Pons (tissue), 1 donor: ENCODE measurements around the gene KIF4B.
A peak's percentile ranks its signal among the peaks of the same experiment; 100 is the strongest.
"Not testable (repeated sequence)": the region's sequence is repeated elsewhere in the genome, so short reads cannot be mapped to it uniquely, and the experiment has no call there.

ENCODE experiments used
- DNase-seq: peaks from one replicate; pipeline ENCODE4 v3.0.0-alpha.2; 2016; ENCODE audit warnings: low spot score

Gene KIF4B

DNA sequence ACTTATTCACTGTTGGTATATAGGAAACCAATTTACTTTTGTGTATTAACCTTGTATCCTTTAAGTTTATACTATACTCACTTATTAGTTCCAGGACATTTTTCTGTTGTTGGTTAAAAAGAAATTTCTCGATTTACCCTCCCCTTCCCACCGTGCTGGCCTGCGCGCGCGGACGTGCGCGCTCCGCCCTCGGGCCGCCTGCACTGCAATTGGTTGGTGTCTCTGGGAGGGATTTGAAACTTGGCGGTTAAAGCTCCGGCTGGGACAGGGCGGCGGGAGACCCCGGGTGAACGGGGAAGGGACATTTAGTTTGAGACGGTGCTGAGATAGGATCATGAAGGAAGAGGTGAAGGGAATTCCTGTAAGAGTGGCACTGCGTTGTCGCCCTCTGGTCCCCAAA, at the start of gene KIF4B:
TSS of gene KIF4B (plus strand) at position 230 of the 400 bp plus-strand sequence. CDS start at position 335, 105 bp downstream.
- no peak for DNase-seq

DNA sequence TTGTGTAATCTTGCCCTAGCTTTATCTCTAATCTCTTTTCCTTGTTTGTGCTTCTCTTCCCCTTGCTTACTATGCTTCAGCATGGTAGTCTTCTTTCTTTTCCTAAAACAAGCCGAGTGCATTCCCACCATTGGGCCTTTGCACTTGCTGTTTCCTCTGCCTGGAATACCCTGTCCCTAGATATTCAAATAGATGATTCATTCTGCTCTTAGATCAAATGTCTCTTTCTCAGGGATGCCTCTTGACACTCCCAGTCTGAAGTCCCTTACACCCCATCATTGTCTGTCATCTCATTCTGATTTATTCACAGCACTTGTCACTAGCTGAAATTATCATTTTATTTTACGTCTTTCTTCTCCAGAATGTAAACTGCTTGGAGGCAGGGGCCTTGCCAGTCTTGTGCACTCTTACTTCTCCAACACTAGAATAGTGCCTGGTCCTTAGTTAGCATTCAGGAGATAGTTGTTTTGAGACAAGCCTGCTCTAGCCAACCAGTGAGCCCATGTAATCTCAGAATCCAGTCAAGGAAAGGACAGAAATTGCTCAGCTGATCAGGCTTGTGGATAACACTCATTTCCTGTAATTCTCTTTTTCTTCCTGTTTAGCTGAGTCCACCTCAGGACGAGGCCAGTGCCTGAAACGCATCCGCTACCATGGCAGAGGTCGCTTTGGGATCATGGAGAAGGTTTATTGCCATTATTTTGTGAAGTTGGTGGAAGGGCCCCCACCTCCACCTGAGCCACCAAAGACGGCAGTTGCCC, 47.3 kb upstream of the KIF4B start:
- no peak for DNase-seq

- DNase-seq: no peak
Observed at GRCh38 chr5:154966874-154967273, 46.7 kb upstream of the KIF4B start.

DNA sequence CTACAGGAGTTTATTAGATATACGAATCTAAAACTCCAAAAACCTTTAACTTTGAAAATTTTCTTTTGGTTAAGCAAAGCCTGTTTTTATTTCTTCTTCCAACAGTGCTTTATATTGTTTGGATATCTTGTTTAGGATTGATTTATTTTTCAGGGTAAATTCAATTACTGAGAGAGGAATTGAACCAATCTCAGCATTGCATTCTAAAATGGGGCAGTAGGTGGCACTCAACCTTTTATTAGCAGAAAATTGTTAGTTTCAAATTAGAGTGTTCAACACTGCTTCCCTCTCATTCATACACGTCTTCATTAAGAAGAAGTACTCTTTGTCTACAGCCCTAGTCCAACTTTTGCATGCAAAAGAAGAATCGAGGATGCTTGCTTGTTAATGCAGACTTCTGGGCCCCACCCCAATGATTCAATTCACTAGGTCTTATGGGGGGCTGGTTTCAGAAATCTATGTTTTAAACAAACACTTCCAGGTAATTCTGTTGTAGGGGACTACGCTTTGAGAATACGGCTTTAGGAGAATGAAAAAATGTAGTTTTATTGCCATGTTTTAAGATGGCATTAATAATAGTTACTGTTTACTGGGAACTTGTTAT, 46.0 kb upstream of the KIF4B start:
- peak; percentile 48 for DNase-seq

DNA sequence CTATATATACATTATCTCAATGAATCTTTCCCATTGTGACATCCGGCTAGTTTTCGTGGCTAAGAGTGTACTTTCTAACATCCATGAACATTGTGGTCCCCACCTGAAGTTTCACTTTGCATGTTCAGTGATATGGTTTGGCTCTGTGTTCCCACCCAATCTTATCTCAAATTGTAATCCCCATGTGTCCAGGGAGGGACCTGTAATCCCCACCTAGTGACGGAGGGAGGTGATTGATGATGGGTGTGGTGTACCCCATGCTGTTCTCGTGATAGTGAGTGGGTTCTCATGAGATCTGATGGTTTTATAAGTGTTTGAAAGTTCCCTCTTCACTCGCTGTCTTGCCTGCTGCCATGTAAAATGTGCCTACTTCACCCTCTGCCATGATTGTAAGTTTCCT, 44.6 kb upstream of the KIF4B start:
- DNase-seq: no peak

- DNase-seq: no peak
Observed at GRCh38 chr5:154970759-154971158, 42.8 kb upstream of the KIF4B start.

GRCh38 chr5:154971501-154971900, 42.1 kb upstream of the KIF4B start:
- no peak for DNase-seq

GRCh38 chr5:154972476-154973080, 41.0 kb upstream of the KIF4B start:
- DNase-seq: peak; percentile 76

DNA sequence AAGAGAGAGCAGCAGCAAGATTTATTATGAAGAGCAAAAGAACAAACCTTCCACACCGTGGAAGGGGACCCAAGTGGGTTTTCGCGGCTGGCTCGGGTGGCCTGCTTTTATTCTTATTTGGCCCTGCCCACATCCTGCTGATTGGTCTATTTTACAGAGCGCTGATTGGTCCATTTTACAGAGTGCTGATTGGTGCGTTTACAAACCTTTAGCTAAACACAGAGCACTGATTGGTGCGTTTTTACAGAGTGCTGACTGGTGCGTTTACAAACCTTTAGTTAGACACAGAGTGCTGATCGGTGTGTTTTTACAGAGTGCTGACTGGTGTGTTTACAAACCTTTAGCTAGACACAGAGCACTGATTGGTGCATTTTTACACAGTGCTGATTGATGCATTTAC, 37.5 kb upstream of the KIF4B start:
- DNase-seq: not testable (repeated sequence)

DNA sequence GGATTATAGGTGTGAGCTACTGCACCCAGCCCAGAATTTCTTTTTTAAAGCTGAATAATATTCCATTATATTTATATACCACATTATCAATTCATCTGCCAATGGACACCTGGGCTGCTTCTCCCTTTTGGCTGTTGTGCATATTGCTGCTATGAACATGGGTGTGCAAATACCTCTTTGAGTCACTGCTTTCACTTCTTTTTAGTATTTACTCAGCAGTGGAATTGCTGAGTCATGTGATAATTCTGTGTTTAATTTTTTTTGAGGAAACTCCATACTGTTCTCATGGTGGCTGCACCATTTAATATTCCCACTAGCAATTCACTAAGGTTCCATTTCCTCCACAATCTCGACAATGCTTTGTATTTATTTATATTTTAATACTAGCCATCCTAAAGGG, 36.1 kb upstream of the KIF4B start:
- no peak for DNase-seq

DNA sequence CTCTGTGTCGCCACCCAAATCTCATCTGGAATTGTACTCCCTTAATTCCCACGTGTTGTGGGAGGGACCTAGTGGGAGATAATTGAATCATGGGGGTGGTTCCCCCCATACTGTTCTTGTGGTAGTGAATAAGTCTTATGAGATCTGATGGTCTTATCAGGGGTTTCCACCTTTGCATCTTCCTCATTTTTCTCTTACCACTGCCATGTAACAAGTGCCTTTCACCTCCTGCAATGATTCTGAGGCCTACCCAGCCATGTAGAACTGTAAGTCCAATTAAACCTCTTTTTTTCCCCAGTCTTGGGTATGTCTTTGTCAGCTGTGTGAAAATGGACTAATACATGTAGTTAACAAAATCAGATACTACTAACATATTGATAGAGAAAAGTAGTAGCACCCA, 35.3 kb upstream of the KIF4B start:
- not testable (repeated sequence) for DNase-seq

- no peak for DNase-seq
Observed at GRCh38 chr5:154984946-154985516, 28.5 kb upstream of the KIF4B start.

GRCh38 chr5:154986151-154986550, 27.4 kb upstream of the KIF4B start:
- DNase-seq: no peak

DNA sequence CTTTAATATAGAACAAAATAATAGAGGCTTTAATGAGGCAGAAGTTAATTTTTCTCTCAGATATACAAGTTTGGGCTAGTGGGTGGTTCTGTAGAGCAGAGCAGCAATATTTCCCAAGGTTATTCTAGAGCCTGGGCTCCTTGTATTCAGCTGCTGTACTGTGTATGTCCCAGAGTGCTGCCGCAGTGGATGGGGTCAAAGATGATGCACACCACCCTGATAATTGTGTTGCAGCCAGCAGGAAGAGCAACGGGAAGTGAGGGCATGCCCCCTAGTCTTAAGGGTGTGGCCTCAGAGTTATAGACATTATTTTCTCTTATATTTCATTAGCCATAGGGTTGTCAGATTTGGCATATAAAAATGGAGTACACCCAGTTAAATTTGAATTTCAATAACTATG, 23.9 kb upstream of the KIF4B start:
- no peak for DNase-seq

DNA sequence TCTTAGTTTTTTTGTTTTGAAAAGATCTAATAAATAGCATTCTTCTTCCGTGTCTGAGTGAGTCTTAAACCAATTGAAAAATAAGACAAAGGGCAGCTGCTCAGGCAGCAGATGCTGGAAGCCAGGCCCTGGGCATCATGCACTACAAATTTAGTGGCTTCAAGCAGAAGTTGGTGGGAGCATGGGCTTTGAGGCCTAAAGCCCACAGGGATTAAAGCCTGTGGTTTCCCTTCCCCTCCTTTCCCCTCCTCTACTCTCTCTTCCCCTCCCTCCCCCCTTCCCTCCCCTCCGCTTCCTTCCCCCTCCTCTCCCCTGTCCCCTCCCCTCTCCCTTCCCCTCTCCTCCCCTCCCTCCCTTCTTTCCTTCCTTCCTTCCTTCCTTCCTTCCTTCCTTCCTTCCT, 20.1 kb upstream of the KIF4B start:
- DNase-seq: no peak

DNA sequence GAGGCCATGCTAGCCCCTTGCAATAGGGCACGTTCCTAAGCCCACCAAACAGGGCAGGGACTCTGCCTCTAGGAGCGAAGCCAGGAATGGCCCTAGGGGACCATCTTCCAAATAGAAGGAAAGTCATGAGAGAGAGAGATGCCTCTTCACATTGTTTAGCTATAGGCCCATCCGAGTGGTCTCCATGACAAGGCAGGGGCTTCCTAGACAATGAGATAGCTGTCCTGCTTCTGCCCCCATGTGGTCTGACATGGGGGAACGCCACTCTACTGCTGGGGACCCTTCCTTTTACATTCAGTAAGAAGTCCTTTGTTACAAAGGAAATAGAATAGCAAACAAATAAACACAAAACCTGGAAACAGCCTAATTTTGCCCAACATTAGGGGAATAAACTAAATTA, 17.9 kb upstream of the KIF4B start:
- no peak for DNase-seq

DNA sequence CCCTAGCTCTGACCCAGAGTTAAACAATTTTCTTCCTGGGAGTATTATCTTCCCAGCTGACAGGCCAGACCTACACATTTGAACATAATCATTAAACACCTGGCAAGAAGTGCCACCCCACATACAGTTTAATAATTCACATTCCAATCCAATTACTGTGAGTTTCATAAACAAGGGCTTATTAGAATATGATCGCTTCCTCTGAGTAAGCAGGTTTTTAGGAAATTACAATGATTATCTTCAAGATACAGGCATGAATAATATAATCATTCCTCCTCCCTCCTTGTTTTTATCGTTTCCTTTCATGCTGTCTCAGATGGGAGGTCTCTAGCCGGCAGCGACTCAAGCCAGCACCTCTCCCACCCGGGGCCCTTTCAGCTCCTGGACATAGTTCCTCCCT, 15.8 kb upstream of the KIF4B start:
- DNase-seq: no peak

DNA sequence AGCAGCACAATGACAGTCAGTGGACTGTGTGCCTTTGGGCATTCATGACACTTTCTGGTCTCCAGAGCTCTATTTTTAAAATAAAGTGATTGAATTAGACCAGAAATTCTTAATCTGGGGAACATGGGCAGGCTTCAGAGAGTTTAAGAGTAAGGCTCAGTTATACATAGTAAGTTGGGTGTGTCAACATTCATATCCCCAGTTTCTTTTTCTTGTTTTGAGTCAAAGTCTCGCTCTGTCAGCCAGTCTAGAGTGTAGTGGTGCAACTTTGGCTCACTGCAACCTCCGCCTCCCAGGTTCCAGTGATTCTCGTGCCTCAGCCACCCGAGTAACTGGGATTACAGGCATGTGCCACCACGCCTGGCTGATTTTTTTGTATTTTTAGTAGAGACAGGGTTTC, 13.7 kb upstream of the KIF4B start:
- no peak for DNase-seq

GRCh38 chr5:155001523-155001922, 12.0 kb upstream of the KIF4B start:
- DNase-seq: no peak

DNA sequence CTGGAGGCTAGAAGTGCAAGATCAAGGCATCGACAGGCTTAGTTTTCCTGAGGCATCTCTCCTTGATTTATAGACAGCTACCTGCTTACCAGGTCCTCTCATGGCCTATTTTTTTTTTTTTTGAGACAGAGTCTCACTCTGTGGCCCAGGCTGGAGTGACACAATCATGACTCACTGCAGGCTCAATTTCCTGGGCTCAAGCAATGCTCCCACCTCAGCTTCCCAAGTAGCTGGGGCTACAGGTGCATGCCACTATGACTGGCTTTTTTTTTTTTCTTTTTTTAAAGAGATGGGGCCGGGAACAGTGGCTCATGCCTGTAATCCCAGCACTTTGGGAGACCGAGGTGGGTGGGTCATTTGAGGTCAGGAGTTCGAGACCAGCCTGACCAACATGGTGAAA, 10.8 kb upstream of the KIF4B start:
- not testable (repeated sequence) for DNase-seq

DNA sequence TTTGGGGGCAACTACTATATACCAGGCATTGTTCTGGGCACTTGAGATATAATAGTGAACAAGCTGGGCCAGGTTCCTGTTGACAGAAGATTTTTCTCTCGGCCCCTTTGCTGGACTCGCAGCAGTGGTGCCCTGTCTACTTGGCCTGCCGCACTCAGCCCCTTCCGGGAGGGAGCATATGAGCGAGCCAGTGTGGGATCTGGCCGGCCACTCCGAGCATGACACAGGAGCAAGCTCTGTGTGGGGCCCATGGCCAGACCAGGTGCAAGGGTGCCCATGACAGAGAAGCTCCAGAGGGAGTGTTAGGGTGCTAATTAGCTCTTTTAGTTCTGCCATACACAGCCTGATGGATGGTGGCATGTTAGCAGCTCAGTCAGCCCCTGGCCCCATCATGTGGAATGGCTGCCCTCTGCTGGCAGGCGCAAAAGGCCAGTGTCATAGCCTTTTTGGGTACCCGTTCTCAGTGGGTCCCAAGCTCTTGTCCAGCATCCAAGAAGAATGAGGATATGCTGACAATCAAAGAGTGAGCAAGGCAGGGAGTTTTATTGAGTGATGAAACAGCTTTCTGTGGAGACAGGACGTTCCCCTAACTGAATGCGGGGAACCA, 9.3 kb upstream of the KIF4B start:
- no peak for DNase-seq

DNA sequence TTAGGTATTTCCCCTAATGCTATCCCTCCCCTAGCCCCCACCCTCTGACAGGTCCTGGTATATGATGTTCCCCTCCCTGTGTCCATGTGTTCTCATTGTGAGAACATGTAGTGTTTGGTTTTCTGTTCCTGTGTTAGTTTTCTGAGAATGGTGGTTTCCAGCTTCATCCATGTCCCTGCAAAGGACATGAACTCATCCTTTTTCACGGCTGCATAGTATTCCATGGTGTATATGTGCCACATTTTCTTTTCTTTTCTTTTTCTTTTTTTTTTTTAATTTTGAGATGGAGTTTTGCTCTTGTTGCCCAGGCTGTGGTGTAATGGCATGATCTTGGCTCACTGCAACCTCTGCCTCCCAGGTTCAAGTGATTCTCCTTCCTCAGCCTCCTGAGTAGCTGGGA, 7.3 kb upstream of the KIF4B start:
- not testable (repeated sequence) for DNase-seq

- no peak for DNase-seq
Observed at GRCh38 chr5:155008669-155009068, 4.9 kb upstream of the KIF4B start.
